WTC11 (cell line): Measurements from ENCODE around the gene FAM114A1. TPM values are rescaled to one million over a fixed set of nuclear protein-coding genes. Genes with fewer than 3 reads are reported as not detected.

Experiments used
- ATAC-seq: fragments of 200-7000 bp; cut with Tn5 transposase; 2 replicates; pipeline ENCODE4 v1.10.0; 2021; ENCODE audit warnings: mild to moderate bottlenecking, moderate library complexity
- CTCF ChIA-PET: fragments of 300-600 bp; sonication (Branson Sonifier 250); formaldehyde crosslinking; loops from one replicate; lab custom pipeline; 2021; ENCODE audit warnings: antibody characterized with exemption; lab: Charles Lee
- POLR2A ChIA-PET: fragments of 350-600 bp; sonication (Branson Sonifier 250); formaldehyde crosslinking; loops from one replicate; lab custom pipeline; 2021; ENCODE audit warnings: antibody characterized with exemption; lab: Charles Lee
- DNase-seq: peaks from one replicate; pipeline ENCODE4 v3.0.0; 2021; ENCODE audit warnings: low spot score
- H3K27ac Mint-ChIP-seq: 2 replicates; pipeline ENCODE4 v1.8.0; 2021; ENCODE audit warnings: mixed read lengths
- H3K27me3 Mint-ChIP-seq: 2 replicates; pipeline ENCODE4 v1.8.0; 2021; ENCODE audit warnings: low read depth, mild to moderate bottlenecking, moderate library complexity, mixed read lengths
- H3K36me3 Mint-ChIP-seq: 2 replicates; pipeline ENCODE4 v1.8.0; 2021; ENCODE audit warnings: mixed read lengths
- H3K4me1 Mint-ChIP-seq: 2 replicates; pipeline ENCODE4 v1.8.0; 2022; ENCODE audit warnings: mixed read lengths
- H3K4me3 Mint-ChIP-seq: 2 replicates; pipeline ENCODE4 v1.8.0; 2021; ENCODE audit warnings: mild to moderate bottlenecking, moderate library complexity, mixed read lengths
- H3K9me3 Mint-ChIP-seq: 2 replicates; pipeline ENCODE4 v1.8.0; 2021; ENCODE audit warnings: mixed read lengths
- AR ChIP-seq: fragments of 250-450 bp; sonication (Bioruptor Pico); IDR thresholded peaks from 2 replicates; pipeline ENCODE4 v1.9.0; 2021; ENCODE audit warnings: mild to moderate bottlenecking
- CREM ChIP-seq: sonication (generic); formaldehyde crosslinking; IDR thresholded peaks from 2 replicates; pipeline ENCODE4 v1.8.1; 2022; ENCODE audit warnings: mild to moderate bottlenecking, missing genetic modification reagents, moderate library complexity
- CTCF ChIP-seq: fragments of 200-600 bp; IDR thresholded peaks from 2 replicates; pipeline ENCODE4 v1.8.0; 2022; ENCODE audit warnings: antibody characterized with exemption
- FOXK1 ChIP-seq: sonication (generic); formaldehyde crosslinking; IDR thresholded peaks from 2 replicates; pipeline ENCODE4 v1.8.0; 2022; ENCODE audit warnings: mild to moderate bottlenecking, moderate library complexity, missing genetic modification reagents
- FOXP4 ChIP-seq: sonication (generic); formaldehyde crosslinking; IDR thresholded peaks from 2 replicates; pipeline ENCODE4 v1.8.0; 2022; ENCODE audit warnings: mild to moderate bottlenecking, missing genetic modification reagents
- HMGXB4 ChIP-seq: sonication (generic); formaldehyde crosslinking; IDR thresholded peaks from 2 replicates; pipeline ENCODE4 v1.8.1; 2023; ENCODE audit warnings: mild to moderate bottlenecking, moderate library complexity, missing genetic modification reagents
- IRF1 ChIP-seq: sonication (generic); formaldehyde crosslinking; IDR thresholded peaks from 2 replicates; pipeline ENCODE4 v1.8.0; 2023; ENCODE audit warnings: missing genetic modification reagents
- MYBL2 ChIP-seq: sonication (generic); formaldehyde crosslinking; IDR thresholded peaks from 2 replicates; pipeline ENCODE4 v1.8.1; 2023; ENCODE audit warnings: mild to moderate bottlenecking, moderate library complexity, missing genetic modification reagents
- PRDM15 ChIP-seq: sonication (generic); formaldehyde crosslinking; IDR thresholded peaks from 2 replicates; pipeline ENCODE4 v1.8.0; 2022; ENCODE audit warnings: missing genetic modification reagents
- PREB ChIP-seq: sonication (generic); formaldehyde crosslinking; IDR thresholded peaks from 2 replicates; pipeline ENCODE4 v1.8.1; 2022; ENCODE audit warnings: mild to moderate bottlenecking, missing genetic modification reagents, moderate library complexity, borderline replicate concordance
- PRRX2 ChIP-seq: fragments of 250-450 bp; sonication (Bioruptor Pico); IDR thresholded peaks from 2 replicates; pipeline ENCODE4 v1.8.0; 2021; ENCODE audit warnings: mild to moderate bottlenecking
- STAT6 ChIP-seq: sonication (generic); formaldehyde crosslinking; conservative IDR thresholded peaks from 2 replicates; pipeline ENCODE4 v1.8.1; 2023; ENCODE audit warnings: mild to moderate bottlenecking, low read depth, missing genetic modification reagents, moderate library complexity
- ZBTB21 ChIP-seq: sonication (generic); formaldehyde crosslinking; IDR thresholded peaks from 2 replicates; pipeline ENCODE4 v1.8.1; 2023; ENCODE audit warnings: mild to moderate bottlenecking, missing genetic modification reagents, borderline replicate concordance
- ZNF121 ChIP-seq: sonication (generic); formaldehyde crosslinking; IDR thresholded peaks from 2 replicates; pipeline ENCODE4 v1.8.0; 2023; ENCODE audit warnings: missing genetic modification reagents
- ZNF317 ChIP-seq: sonication (generic); formaldehyde crosslinking; IDR thresholded peaks from 2 replicates; pipeline ENCODE4 v1.8.1; 2023; ENCODE audit warnings: low read depth, mild to moderate bottlenecking, moderate library complexity, missing genetic modification reagents, borderline replicate concordance
- ZNF396 ChIP-seq: fragments of 250-450 bp; sonication (Bioruptor Pico); IDR thresholded peaks from 2 replicates; pipeline ENCODE4 v1.8.0; 2021; ENCODE audit warnings: mild to moderate bottlenecking, moderate library complexity, borderline replicate concordance
- ZNF423 ChIP-seq: fragments of 250-450 bp; sonication (Bioruptor Pico); IDR thresholded peaks from 2 replicates; pipeline ENCODE4 v2.1.2; 2022; ENCODE audit warnings: mild to moderate bottlenecking, moderate library complexity
- total RNA-seq: library from RNA; stranded (reverse); gene quantifications from 3 replicates; pipeline ENCODE4 v1.2.3, GENCODE V29; 2021

The FAM114A1 gene
- total RNA-seq, 1 experiment from 2014 or later: 17.6 TPM

- H3K27me3 Mint-ChIP-seq: no peaks in the 10 kb centered on the region
- H3K4me3 Mint-ChIP-seq: no peak overlapping the region
- no peak for DNase-seq
- peaks cover 10% of the 10 kb centered on the region for H3K36me3 Mint-ChIP-seq
- no peak for ATAC-seq
- POLR2A ChIA-PET: no interaction called here
- CTCF ChIA-PET: interaction anchor here (1.5 to 2.1 kb wide), 3 partner anchors 13 to 84 kb away, joined by 5 to 12 read pairs (median 7); no protein-coding TSS in a partner anchor
- no peak overlapping the region for H3K27ac Mint-ChIP-seq
- TF ChIP-seq HMGXB4 (CRISPR knock-in tag): no peak
- no peak for TF ChIP-seq IRF1 (CRISPR knock-in tag)
- TF ChIP-seq CTCF: no peak
- no peak for TF ChIP-seq AR (CRISPR knock-in tag)
- TF ChIP-seq ZBTB21 (CRISPR knock-in tag): no peak
- TF ChIP-seq FOXK1: no peak
- no peak for TF ChIP-seq FOXP4 (CRISPR knock-in tag)
- peaks cover 10% of the 10 kb centered on the region for H3K4me1 Mint-ChIP-seq
- peaks cover 10% of the 10 kb centered on the region for H3K9me3 Mint-ChIP-seq
Observed at GRCh38 chr4:38842994-38843393, 24.6 kb upstream of the FAM114A1 start.

- CTCF ChIA-PET: interaction anchor here (1.2 kb wide), 1 partner anchor 15 kb away, joined by 4 read pairs; no protein-coding TSS in a partner anchor
- no peak for ATAC-seq
Observed at GRCh38 chr4:38846015-38846414, 21.6 kb upstream of the FAM114A1 start.

More at GRCh38 chr4:38846015-38846414, 21.6 kb upstream of the FAM114A1 start:
- no peak for DNase-seq
- TF ChIP-seq ZNF396 (CRISPR knock-in tag): no peak
- no peak for TF ChIP-seq ZNF423 (CRISPR knock-in tag)
- TF ChIP-seq STAT6 (CRISPR knock-in tag): no peak
- TF ChIP-seq PRRX2 (CRISPR knock-in tag): no peak
- TF ChIP-seq ZNF121: no peak
- no peak for TF ChIP-seq PREB (CRISPR knock-in tag)
- TF ChIP-seq ZNF317 (CRISPR knock-in tag): no peak
- TF ChIP-seq CREM (CRISPR knock-in tag): no peak
- no peak for TF ChIP-seq MYBL2 (CRISPR knock-in tag)
- TF ChIP-seq PRDM15 (CRISPR knock-in tag): no peak
- POLR2A ChIA-PET: no interaction called here
- H3K9me3 Mint-ChIP-seq: peaks cover 30% of the 10 kb centered on the region
- no peak overlapping the region for H3K27ac Mint-ChIP-seq
- peaks cover 21% of the 10 kb centered on the region for H3K36me3 Mint-ChIP-seq
- H3K27me3 Mint-ChIP-seq: no peaks in the 10 kb centered on the region; the same call in 1 of the 2 replicates
- 0 out of 2 replicates have a peak, but pooled peaks cover 5% of the 10 kb centered on the region for H3K4me1 Mint-ChIP-seq
- no peak overlapping the region for H3K4me3 Mint-ChIP-seq
